Mucosa of stomach (tissue), 1 donor: ENCODE data around the gene MAST4.

Experiments
- H3K27me3 ChIP-seq: one replicate; pipeline ENCODE4 v1.7.0; 2013; ENCODE audit warnings: mild to moderate bottlenecking, low read length; ENCODE audit not compliant: control insufficient read depth, insufficient read depth
- H3K36me3 ChIP-seq: one replicate; pipeline ENCODE4 v1.7.0; 2013; ENCODE audit warnings: low read length; ENCODE audit not compliant: control insufficient read depth, insufficient read depth
- H3K4me1 ChIP-seq: one replicate; pipeline ENCODE4 v1.7.0; 2013; ENCODE audit warnings: mild to moderate bottlenecking, low read length; ENCODE audit not compliant: control insufficient read depth, insufficient read depth
- H3K4me3 ChIP-seq: one replicate; pipeline ENCODE4 v1.7.0; 2013; ENCODE audit warnings: low read length
- H3K9ac ChIP-seq: one replicate; pipeline ENCODE4 v1.7.0; 2013; ENCODE audit warnings: mild to moderate bottlenecking, low read length, moderate library complexity
- H3K9me3 ChIP-seq: one replicate; pipeline ENCODE4 v1.7.0; 2013; ENCODE audit warnings: mild to moderate bottlenecking, low read length, moderate library complexity; ENCODE audit not compliant: control insufficient read depth
- donor health status: Pancreatic carcinoma.

The MAST4 gene

DNA sequence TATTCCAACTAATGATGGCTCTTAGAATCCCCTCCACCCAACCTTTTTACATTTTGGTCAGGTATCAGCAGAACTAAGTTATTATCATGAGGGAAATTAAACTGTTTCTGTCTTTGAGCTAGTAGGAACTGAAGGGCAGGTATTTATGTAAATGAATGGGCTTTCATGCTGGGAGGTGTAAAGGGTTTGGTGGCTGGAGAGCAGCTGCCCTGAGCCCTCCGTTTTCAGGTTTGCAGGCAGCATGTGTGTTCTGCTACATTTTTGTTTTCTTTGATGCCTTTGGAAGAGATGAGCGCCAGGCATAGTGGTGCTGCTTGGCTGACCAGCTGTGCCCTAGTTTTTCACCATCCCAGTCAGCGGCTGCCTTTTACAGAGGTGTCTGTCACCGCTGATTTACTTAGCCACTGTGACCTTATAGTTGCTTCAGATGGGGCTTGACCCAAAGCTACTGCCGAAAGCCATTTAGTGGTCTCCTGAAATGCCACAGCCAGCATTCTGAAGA, 231.9 kb downstream of the MAST4 start:
- Histone ChIP-seq H3K9me3 (no peaks in the 10 kb centered on the region), H3K4me1 (peaks cover 5% of the 10 kb centered on the region), H3K36me3 (no peaks in the 10 kb centered on the region), H3K4me3 (peak overlapping the region; percentile 33), H3K27me3 (peaks cover 15% of the 10 kb centered on the region), H3K9ac (no peak overlapping the region)

GRCh38 chr5:66828548-66829357, 232.6 kb downstream of the MAST4 start:
- no peaks in the 10 kb centered on the region for H3K9me3 ChIP-seq
- H3K9ac ChIP-seq, result peak overlapping the region; percentile 9
- H3K36me3 ChIP-seq, result no peaks in the 10 kb centered on the region
- peaks cover 15% of the 10 kb centered on the region for H3K27me3 ChIP-seq
- peak overlapping the region; percentile 33 for H3K4me3 ChIP-seq
- peaks cover 5% of the 10 kb centered on the region for H3K4me1 ChIP-seq

GRCh38 chr5:66829358-66829674, 233.1 kb downstream of the MAST4 start:
- Histone ChIP-seq H3K9ac (peak overlapping the region; percentile 9), H3K4me1 (peaks cover 5% of the 10 kb centered on the region), H3K4me3 (peak overlapping the region; percentile 33), H3K27me3 (peaks cover 15% of the 10 kb centered on the region), H3K36me3 (no peaks in the 10 kb centered on the region), H3K9me3 (no peaks in the 10 kb centered on the region)

GRCh38 chr5:66829826-66830225, 233.6 kb downstream of the MAST4 start:
- H3K36me3 ChIP-seq, result no peaks in the 10 kb centered on the region
- peaks cover 15% of the 10 kb centered on the region for H3K27me3 ChIP-seq
- no peak overlapping the region for H3K9ac ChIP-seq
- H3K4me1 ChIP-seq, result peaks cover 5% of the 10 kb centered on the region
- H3K4me3 ChIP-seq, result no peak overlapping the region
- no peaks in the 10 kb centered on the region for H3K9me3 ChIP-seq

DNA sequence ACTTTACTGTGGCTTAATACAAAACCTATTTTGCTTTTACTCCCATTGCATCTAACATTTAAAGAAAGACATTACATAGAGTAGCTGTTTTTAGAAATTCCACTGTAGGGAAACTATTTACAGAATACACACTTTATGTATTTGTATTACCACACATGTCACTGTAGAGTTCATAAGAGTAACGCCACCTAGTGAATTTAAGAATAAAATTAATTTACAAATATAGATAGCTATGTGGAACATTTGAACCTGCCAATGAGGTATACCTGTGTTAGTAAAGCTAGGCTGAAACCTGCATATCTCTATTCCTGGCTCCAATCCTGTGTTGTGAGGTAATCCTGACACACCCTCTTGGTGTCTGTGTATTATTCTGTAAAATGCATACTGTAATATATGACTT, 234.4 kb downstream of the MAST4 start:
- Histone ChIP-seq H3K4me1 (peaks cover 5% of the 10 kb centered on the region), H3K27me3 (peaks cover 15% of the 10 kb centered on the region), H3K36me3 (no peaks in the 10 kb centered on the region), H3K4me3 (no peak overlapping the region), H3K9ac (no peak overlapping the region), H3K9me3 (no peaks in the 10 kb centered on the region)

DNA sequence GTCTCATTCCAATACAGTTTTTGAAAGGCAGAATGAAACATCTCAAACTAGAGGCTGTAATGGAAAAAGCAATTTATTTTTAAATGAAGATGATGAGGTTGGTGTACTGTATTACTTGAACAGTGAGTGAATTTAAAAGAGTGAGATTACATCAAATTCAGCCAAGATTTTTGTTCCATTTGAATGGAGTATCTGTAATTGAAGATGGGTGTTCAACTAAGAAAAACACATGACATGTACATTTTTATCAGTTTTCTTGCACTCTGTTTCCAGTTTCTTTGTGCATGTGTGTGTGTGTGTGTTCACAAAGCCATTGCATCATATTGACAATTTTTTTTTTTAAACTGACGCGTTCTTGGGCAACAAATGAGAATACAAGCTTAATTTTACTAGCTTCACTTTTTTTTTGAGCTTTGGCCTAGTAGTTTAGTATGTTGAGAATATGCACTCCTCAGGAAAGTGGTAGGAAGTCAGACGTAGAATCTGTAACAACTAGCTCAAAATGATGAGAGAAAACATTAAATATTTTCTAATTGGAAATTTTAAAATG, 243.5 kb downstream of the MAST4 start:
- Histone ChIP-seq H3K36me3 (no peaks in the 10 kb centered on the region), H3K4me1 (no peaks in the 10 kb centered on the region), H3K9me3 (no peaks in the 10 kb centered on the region), H3K27me3 (no peaks in the 10 kb centered on the region), H3K9ac (no peak overlapping the region), H3K4me3 (no peak overlapping the region)

GRCh38 chr5:66840511-66841013, 244.4 kb downstream of the MAST4 start:
- no peak overlapping the region for H3K9ac ChIP-seq
- no peaks in the 10 kb centered on the region for H3K9me3 ChIP-seq
- no peak overlapping the region for H3K4me3 ChIP-seq
- no peaks in the 10 kb centered on the region for H3K36me3 ChIP-seq
- no peaks in the 10 kb centered on the region for H3K4me1 ChIP-seq
- no peaks in the 10 kb centered on the region for H3K27me3 ChIP-seq

- Histone ChIP-seq H3K36me3 (no peaks in the 10 kb centered on the region), H3K9ac (no peak overlapping the region), H3K4me1 (no peaks in the 10 kb centered on the region), H3K4me3 (no peak overlapping the region), H3K27me3 (no peaks in the 10 kb centered on the region), H3K9me3 (no peaks in the 10 kb centered on the region)
These were observed 245.1 kb downstream of the MAST4 start for GRCh38 chr5:66841264-66841663.

- no peaks in the 10 kb centered on the region for H3K27me3 ChIP-seq
- no peak overlapping the region for H3K9ac ChIP-seq
- H3K9me3 ChIP-seq, result no peaks in the 10 kb centered on the region
- no peaks in the 10 kb centered on the region for H3K36me3 ChIP-seq
- no peaks in the 10 kb centered on the region for H3K4me1 ChIP-seq
- no peak overlapping the region for H3K4me3 ChIP-seq
These were observed 246.3 kb downstream of the MAST4 start for GRCh38 chr5:66842540-66842939.

DNA sequence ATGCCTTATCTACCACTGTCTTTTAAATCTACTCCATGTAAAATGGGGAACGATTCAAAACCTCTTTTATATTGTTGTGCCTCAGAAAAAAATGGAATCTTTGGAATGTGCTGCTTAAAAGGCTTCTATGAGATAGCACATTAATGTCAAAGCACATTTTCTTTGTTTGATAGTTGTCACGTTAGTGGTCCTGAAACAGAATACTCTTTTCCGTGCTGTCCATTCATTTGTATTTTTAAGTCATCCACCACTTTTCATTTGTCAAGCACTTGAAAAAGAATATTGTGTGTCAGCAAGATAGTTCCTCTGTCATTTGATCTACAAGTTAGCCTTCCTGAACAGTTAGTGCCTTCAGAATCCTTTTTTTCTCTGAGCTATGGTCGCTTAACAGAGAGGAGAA, 246.9 kb downstream of the MAST4 start:
- H3K9ac ChIP-seq, result no peak overlapping the region
- no peaks in the 10 kb centered on the region for H3K4me1 ChIP-seq
- H3K27me3 ChIP-seq, result no peaks in the 10 kb centered on the region
- no peak overlapping the region for H3K4me3 ChIP-seq
- no peaks in the 10 kb centered on the region for H3K9me3 ChIP-seq
- no peaks in the 10 kb centered on the region for H3K36me3 ChIP-seq

- H3K9ac ChIP-seq, result no peak overlapping the region
- H3K9me3 ChIP-seq, result no peaks in the 10 kb centered on the region
- H3K4me1 ChIP-seq, result no peaks in the 10 kb centered on the region
- H3K27me3 ChIP-seq, result no peaks in the 10 kb centered on the region
- no peak overlapping the region for H3K4me3 ChIP-seq
- H3K36me3 ChIP-seq, result no peaks in the 10 kb centered on the region
These were observed 252.8 kb downstream of the MAST4 start for GRCh38 chr5:66848749-66849641.

- Histone ChIP-seq H3K4me1 (no peaks in the 10 kb centered on the region), H3K27me3 (no peaks in the 10 kb centered on the region), H3K9me3 (no peaks in the 10 kb centered on the region)
These were observed 253.6 kb downstream of the MAST4 start for GRCh38 chr5:66849803-66850202.

More at GRCh38 chr5:66849803-66850202, 253.6 kb downstream of the MAST4 start:
- Histone ChIP-seq H3K9ac (no peak overlapping the region), H3K4me3 (no peak overlapping the region), H3K36me3 (no peaks in the 10 kb centered on the region)
